Cardiac fibroblast (primary cell): Measurements from ENCODE around the gene PEX5L.

Source experiments
- DNase-seq, 2 donors: peaks; one replicate each; pipeline versions ENCODE4 v3.0.0 to v3.0.0-alpha.2; 2010; ENCODE audit warnings: low read depth in 2 of 2
- H3K4me3 ChIP-seq, 2 donors: replicated peaks in 1 of 2; 1 replicate in 1 of 2; 2 replicates in 1 of 2; pipeline ENCODE4 v1.5.1; 2011; ENCODE audit warnings: low read depth in 2 of 2, low read length in 2 of 2, mild to moderate bottlenecking in 2 of 2, moderate library complexity in 1 of 2
- CTCF ChIP-seq: IDR thresholded peaks from one replicate; pipeline ENCODE4 v1.5.1; 2011; ENCODE audit warnings: low read depth, mild to moderate bottlenecking, low read length, inconsistent platforms

PEX5L gene

GRCh38 chr3:179929091-179929529 lies 107.6 kb downstream of the PEX5L start:
- peak; percentile 77 to 83 for DNase-seq
- peak; percentile 77 for TF ChIP-seq CTCF

GRCh38 chr3:179927191-179927590 lies 109.5 kb downstream of the PEX5L start:
- TF ChIP-seq CTCF, result no peak
- DNase-seq, result no peak
- no peak overlapping the region for H3K4me3 ChIP-seq

More at GRCh38 chr3:179929091-179929529, 107.6 kb downstream of the PEX5L start:
- no peak overlapping the region for H3K4me3 ChIP-seq

GRCh38 chr3:179921951-179922350 lies 114.8 kb downstream of the PEX5L start:
- no peak for TF ChIP-seq CTCF
- no peak overlapping the region for H3K4me3 ChIP-seq
- no peak for DNase-seq

- H3K4me3 ChIP-seq, result no peak overlapping the region
- no peak for DNase-seq
- no peak for TF ChIP-seq CTCF
Observed at GRCh38 chr3:179921500-179921899, 115.2 kb downstream of the PEX5L start.

GRCh38 chr3:179907784-179908482 lies 128.8 kb downstream of the PEX5L start:
- no peak for TF ChIP-seq CTCF
- H3K4me3 ChIP-seq, result no peak overlapping the region
- no peak for DNase-seq

- no peak overlapping the region for H3K4me3 ChIP-seq
- no peak for TF ChIP-seq CTCF
- no peak for DNase-seq
Observed at GRCh38 chr3:179902061-179902460, 134.7 kb downstream of the PEX5L start.

GRCh38 chr3:179898024-179898423 lies 138.7 kb downstream of the PEX5L start:
- H3K4me3 ChIP-seq, result no peak overlapping the region
- TF ChIP-seq CTCF, result no peak
- DNase-seq, result peak; percentile 34 to 55
